ENCODE measurements around the gene POLR2L. TPM values are rescaled to one million over a fixed set of nuclear protein-coding genes. Genes with fewer than 3 reads are reported as not detected.

The POLR2L gene
- total RNA-seq, 4 donors from 2014 or later = 71.7 to 140 (median 110) TPM

DNA sequence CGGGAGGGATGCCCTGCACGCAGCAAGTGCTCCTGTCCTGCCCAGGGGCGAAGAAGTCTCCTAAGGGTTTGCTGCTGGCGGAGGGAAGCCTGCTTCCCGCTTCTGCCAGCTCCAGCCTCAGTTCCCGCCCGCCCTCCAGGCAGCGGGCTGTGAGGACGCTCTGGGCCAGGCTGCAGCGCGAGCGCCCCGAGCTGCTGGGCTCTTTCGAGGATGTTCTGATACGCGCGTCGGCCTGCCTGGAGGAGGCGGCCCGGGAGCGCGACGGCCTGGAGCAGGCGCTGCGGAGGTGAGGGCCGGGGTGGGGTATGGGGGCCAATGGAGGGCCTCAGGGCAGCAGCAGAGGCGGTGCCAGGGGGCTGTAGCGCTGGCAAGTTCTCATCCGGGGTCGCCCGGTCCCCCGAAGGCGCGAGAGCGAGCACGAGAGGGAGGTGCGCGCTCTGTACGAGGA is 12.5 kb downstream of the POLR2L start:
- Histone ChIP-seq H3K27ac (peak overlapping the region in 3 of 4 donors; percentile 2 to 32 (median 28)), H3K9me3 (no peaks in the 10 kb centered on the region), H3K4me1 (peaks cover 0 to 79% (median 60%) of the 10 kb centered on the region in 4 donors), H3K4me3 (peak overlapping the region; percentile 20 to 44 (median 28)), H3K36me3 (peaks cover 0 to 11% (median 6%) of the 10 kb centered on the region in 3 donors), H3K27me3 (peaks cover 0 to 59% of the 10 kb centered on the region in 2 donors)
- DNase-seq (ENCODE audit: low spot score in 2 of 2) = no peak
- TF ChIP-seq EP300 (IDR thresholded peaks at IDR 0.05) (no peak), POLR2A (IDR thresholded peaks at IDR 0.05) (peak in 1 of 2 donors; percentile 32), CTCF (IDR thresholded peaks at IDR 0.05) (no peak)
- 3 to 12% methylated on average over 17 to 39 of the region's 39 CpGs for WGBS, 2 donors

GRCh38 chr11:829176-829846 is 13.0 kb downstream of the POLR2L start:
- H3K36me3 ChIP-seq = peaks cover 0 to 16% (median 12%) of the 10 kb centered on the region in 3 donors
- H3K4me3 ChIP-seq = peak overlapping the region in 3 of 4 donors; percentile 22 to 44 (median 34)
- no peak for DNase-seq (ENCODE audit: low spot score in 2 of 2)
- H3K27ac ChIP-seq = peak overlapping the region in 3 of 4 donors; percentile 3 to 65 (median 32)
- peaks cover 0 to 59% of the 10 kb centered on the region in 2 donors for H3K27me3 ChIP-seq
- 19 to 28% methylated on average over 8 to 40 of the region's 40 CpGs for WGBS, 2 donors
- H3K9me3 ChIP-seq = no peaks in the 10 kb centered on the region
- TF ChIP-seq EP300 (IDR thresholded peaks at IDR 0.05) (no peak), CTCF (IDR thresholded peaks at IDR 0.05) (no peak), POLR2A (IDR thresholded peaks at IDR 0.05) (no peak)
- H3K4me1 ChIP-seq = peaks cover 0 to 74% (median 54%) of the 10 kb centered on the region in 4 donors

- peak overlapping the region in 3 of 4 donors; percentile 3 to 65 (median 32) for H3K27ac ChIP-seq
- peaks cover 0 to 23% (median 19%) of the 10 kb centered on the region in 3 donors for H3K36me3 ChIP-seq
- peaks cover 0 to 67% (median 47%) of the 10 kb centered on the region in 4 donors for H3K4me1 ChIP-seq
- TF ChIP-seq EP300 (IDR thresholded peaks at IDR 0.05) = no peak
- no peak for TF ChIP-seq CTCF (IDR thresholded peaks at IDR 0.05)
- no peak for TF ChIP-seq POLR2A (IDR thresholded peaks at IDR 0.05)
- 59 to 71% methylated on average over 15 to 21 of the region's 21 CpGs for WGBS, 2 donors
- H3K27me3 ChIP-seq = peaks cover 0 to 59% of the 10 kb centered on the region in 2 donors
- no peak for DNase-seq (ENCODE audit: low spot score in 2 of 2)
- H3K4me3 ChIP-seq = peak overlapping the region in 1 of 4 donors; percentile 44
- H3K9me3 ChIP-seq = no peaks in the 10 kb centered on the region
Measured at GRCh38 chr11:828506-829175, 13.7 kb downstream of the POLR2L start.

- DNase-seq (ENCODE audit: low spot score in 2 of 2) = no peak
- Histone ChIP-seq H3K4me3 (peak within 1 kb of the TSS in 2 of 4 donors; percentile 43 to 49), H3K9me3 (no peaks in the 10 kb centered on the region), H3K4me1 (peaks cover 0 to 65% (median 44%) of the 10 kb centered on the region in 4 donors), H3K27ac (peak within 1 kb of the TSS in 3 of 4 donors; percentile 60 to 72 (median 65)), H3K27me3 (peaks cover 0 to 59% of the 10 kb centered on the region in 2 donors), H3K36me3 (peaks cover 0 to 31% (median 20%) of the 10 kb centered on the region in 3 donors)
- no peak for TF ChIP-seq POLR2A (IDR thresholded peaks at IDR 0.05)
- TF ChIP-seq CTCF (IDR thresholded peaks at IDR 0.05) = no peak
- TF ChIP-seq EP300 (IDR thresholded peaks at IDR 0.05) = no peak
- 67 to 68% methylated on average over 5 of the region's 5 CpGs for WGBS, 2 donors
Measured at GRCh38 chr11:827897-828192, 14.5 kb downstream of the POLR2L start, which contains the start of gene CRACR2B. Gene CRACR2B (plus strand): TSS chr11:827919. CDS start chr11:828608, 689 bp downstream.
